ENCODE results near the gene OR2S2. TPM values are rescaled to one million over a fixed set of nuclear protein-coding genes. Genes with fewer than 3 reads are reported as not detected.
"Not testable (repeated sequence)": the region's sequence is repeated elsewhere in the genome, so short reads cannot be mapped to it uniquely, and the experiment has no call there.

OR2S2 gene
- total RNA-seq, 1 donor from 2014 or later, result not detected

DNA sequence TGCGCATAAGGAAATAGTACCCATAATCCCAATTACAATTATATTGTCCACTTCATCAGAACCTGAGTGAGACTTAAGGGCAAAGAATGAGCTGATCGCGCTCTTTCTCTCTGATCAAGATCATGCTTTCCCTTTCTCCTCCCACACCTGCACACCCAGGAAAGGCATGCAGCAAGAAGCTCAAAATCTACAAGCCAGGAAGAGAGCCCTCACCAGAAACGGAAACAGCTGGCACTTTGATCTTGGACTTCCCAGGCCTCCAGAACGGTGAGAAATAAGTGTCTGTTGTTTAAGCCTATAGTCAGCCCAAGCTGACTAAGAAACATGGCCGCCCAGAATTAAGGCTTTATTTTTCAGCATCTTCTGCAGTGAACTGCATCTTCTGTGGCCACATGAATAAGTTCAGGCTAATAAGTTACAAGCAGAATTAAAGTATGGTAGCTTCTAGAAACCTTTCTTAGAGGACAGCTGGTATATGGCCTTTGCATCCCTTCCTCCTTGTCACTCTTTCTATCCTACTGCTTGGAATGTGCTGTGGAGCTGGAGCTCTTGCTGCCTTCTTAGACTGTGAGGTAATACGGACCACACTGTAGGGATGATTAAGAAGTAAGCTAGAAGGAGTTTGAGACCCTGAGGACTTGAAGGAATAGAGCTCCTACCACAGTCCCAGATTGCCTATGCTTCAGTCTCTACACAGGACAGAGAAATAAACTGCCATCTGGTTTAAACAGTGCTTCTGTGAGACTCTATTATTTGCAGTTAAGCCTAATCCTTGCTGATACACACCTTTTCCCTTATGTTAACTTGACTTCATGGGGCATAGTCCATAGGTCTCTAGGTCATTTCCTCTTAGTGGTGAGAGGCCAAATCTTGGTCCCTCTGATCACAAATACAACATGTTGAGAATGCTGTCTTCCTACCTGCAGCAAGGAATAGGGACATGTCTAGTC is 17.2 kb downstream of the OR2S2 start:
- H3K4me3 ChIP-seq (ENCODE audit: low read depth, low read length), result no peak overlapping the region
- TF ChIP-seq, protein P1, sequence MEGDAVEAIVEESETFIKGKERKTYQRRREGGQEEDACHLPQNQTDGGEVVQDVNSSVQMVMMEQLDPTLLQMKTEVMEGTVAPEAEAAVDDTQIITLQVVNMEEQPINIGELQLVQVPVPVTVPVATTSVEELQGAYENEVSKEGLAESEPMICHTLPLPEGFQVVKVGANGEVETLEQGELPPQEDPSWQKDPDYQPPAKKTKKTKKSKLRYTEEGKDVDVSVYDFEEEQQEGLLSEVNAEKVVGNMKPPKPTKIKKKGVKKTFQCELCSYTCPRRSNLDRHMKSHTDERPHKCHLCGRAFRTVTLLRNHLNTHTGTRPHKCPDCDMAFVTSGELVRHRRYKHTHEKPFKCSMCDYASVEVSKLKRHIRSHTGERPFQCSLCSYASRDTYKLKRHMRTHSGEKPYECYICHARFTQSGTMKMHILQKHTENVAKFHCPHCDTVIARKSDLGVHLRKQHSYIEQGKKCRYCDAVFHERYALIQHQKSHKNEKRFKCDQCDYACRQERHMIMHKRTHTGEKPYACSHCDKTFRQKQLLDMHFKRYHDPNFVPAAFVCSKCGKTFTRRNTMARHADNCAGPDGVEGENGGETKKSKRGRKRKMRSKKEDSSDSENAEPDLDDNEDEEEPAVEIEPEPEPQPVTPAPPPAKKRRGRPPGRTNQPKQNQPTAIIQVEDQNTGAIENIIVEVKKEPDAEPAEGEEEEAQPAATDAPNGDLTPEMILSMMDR (conservative IDR thresholded peaks at IDR 0.05; ENCODE audit: low read depth, low read length), result no peak
- DNase-seq (ENCODE audit: low read depth), result no peak

DNA sequence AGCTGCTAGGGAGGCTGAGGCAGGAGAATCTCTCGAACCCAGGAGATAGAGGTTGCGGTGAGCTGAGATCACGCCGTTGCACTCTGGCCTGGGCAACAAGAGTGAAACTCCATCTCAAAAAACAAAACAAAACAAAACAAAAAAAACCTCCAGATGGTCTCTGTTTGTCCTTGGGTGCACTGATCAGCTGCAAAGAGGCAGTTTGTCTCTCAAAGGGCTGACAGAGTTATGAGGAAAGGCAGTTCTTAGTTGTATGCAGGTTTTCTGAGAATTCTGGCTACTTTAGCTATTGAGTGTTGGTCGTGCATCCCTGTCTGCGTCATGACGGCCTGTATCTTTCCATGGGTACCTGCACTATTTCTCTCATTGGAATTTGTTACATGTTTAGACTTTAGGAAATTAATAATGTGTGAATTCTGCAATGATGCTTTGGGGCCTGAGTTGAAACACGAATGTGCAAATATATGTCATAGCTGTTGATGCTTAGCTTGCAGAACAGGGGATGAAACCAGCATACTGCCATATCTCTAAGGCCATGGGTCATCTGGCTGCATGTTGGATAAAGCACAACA is 18.2 kb downstream of the OR2S2 start:
- no peak for DNase-seq (ENCODE audit: low read depth)
- H3K4me3 ChIP-seq (ENCODE audit: low read depth, low read length), result no peak overlapping the region
- TF ChIP-seq, protein P1 (conservative IDR thresholded peaks at IDR 0.05; ENCODE audit: low read depth, low read length), result no peak

DNA sequence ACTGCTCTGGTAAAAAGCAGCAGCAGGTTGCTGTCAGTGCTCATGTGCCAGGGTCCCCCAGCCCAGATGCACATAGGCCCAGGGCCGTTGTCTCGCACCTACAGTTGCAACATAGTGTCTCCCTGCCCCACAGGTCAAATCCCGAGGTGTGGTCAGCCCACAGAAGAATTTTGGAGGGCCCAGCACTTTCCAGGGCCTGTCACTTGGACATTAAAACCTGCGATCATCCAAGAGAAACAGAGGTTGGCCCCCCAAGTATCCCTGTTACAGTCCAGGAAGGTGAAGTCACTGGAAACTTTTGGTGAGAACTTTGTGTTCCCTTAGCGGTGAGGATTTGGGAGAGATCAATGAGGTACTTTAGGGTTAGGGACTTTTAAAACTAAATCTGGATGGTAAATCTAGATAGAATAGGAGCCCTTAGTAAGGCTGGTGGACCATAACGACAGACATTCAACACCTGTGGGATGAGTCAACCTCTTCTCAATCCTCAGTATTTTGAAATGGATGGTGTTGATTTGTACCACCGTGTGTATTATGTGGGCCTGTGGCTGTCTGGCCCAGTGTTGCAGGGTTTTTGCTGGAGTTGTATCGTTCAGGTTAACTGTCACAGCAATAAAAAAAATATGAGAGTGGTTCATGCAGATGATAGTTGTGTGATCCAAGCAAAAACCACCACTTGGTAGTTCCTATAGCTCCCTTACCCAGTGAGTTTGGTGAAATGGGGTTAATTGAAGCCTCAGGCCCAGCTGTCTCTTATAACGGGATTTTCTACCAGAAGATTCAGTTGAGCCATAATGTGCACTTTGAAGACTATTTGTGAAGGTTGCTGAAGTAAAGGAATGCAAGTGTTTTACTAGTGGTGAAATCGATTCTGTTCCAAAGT is 19.2 kb downstream of the OR2S2 start:
- no peak overlapping the region for H3K4me3 ChIP-seq (ENCODE audit: low read depth, low read length)
- no peak for DNase-seq (ENCODE audit: low read depth)
- TF ChIP-seq, protein P1 (conservative IDR thresholded peaks at IDR 0.05; ENCODE audit: low read depth, low read length), result no peak

DNA sequence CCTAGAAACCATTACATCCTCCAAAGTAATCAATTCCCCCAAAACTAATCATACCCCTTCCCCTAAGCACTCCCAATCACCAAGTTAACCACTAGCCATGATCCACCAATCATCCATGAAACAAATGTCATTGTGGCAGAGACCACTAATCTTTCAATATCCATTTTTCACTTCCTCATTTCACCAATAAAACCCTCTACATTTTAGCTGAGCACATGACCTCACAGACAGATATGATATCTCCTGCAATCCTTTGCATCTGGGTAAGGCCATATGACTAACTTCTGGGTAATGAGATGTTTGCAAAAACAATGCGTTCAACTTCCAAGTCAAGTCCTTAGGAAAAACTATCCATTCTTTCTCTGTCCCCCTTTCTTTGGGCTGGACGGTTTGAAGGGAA is 20.7 kb downstream of the OR2S2 start:
- H3K4me3 ChIP-seq (ENCODE audit: low read depth, low read length), result no peak overlapping the region
- TF ChIP-seq, protein P1 (conservative IDR thresholded peaks at IDR 0.05; ENCODE audit: low read depth, low read length), result no peak
- DNase-seq (ENCODE audit: low read depth), result no peak

DNA sequence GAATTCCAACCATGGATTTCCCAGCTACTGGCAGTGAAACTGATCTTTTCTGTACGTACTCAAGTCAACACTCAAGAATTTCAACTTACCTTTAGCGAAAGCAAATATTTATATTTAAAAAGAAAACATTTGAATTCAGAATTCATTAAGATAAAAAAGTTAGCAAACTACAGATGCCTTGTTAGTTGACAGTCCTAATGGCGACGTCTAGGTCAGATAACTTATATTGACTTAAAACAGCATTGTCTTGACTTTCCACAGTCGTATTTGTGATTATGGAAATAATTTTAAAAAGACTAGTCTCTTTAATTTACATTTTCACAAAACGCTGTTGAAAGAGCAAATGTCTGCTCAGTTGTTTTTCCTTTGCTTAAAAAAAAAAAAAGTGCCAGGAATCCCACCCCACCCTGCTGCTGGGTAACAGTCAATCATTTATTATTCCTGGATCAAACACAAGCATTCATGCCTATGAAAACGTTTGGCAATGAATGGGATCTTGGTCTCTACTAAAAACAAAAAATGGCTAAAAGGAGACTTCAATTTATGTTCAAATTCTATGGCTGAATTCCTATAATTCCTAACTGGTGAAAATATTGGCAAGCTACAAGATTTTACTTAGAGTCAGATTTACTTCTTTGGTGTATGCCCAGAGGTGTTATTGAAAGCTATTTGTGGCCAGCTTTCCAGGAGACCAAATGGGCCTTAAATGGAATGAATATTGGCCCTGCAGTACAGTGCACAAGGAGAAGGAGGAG is 22.0 kb downstream of the OR2S2 start:
- TF ChIP-seq, protein P1 (conservative IDR thresholded peaks at IDR 0.05; ENCODE audit: low read depth, low read length), result no peak
- no peak overlapping the region for H3K4me3 ChIP-seq (ENCODE audit: low read depth, low read length)
- no peak for DNase-seq (ENCODE audit: low read depth)

DNA sequence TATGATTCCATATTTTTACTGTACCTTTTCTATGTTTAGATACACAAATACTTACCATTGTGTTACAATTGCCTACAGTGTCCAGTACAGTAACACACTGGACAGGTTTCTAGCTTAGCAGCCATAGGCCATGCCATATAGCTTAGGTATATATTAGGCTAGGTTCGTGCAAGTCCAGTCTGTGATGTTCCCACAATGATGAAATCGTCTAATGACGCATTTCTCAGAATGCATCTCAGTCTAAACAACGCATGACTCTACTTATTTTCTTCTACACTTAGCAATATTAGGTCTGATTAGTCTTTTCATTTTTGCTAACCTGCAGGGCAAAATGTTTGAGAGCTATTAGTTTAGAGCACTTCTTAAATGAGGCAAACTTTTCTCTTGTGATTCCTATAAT is 22.7 kb downstream of the OR2S2 start:
- DNase-seq (ENCODE audit: low read depth), result no peak
- TF ChIP-seq, protein P1 (conservative IDR thresholded peaks at IDR 0.05; ENCODE audit: low read depth, low read length), result no peak
- no peak overlapping the region for H3K4me3 ChIP-seq (ENCODE audit: low read depth, low read length)

DNA sequence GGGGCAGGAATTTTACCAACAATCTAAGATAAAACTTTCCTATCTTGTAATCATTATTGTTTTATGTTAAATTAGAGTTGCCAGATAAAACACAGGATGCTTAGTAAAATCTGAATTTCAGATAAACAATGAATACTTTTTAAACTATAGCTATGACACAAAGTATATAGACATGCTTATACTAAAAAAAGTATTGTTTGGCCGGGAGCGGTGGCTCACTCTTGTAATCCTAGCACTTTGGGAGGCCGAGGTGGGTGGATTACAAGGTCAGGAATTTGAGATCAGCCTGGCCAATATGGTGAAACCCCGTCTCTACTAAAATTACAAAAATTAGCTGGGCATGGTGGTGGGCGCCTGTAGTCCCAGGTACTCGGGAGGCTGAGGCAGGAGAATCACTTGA is 23.9 kb downstream of the OR2S2 start:
- DNase-seq (ENCODE audit: low read depth); H3K4me3 ChIP-seq (ENCODE audit: low read depth, low read length): not testable (repeated sequence)
